HEK293 (cell line): ENCODE results near the gene MRPL18.

Experiments used
- OVOL3 ChIP-seq: fragments of 450-650 bp; formaldehyde crosslinking; IDR thresholded peaks from 2 replicates; pipeline ENCODE4 v1.5.1; 2016; ENCODE audit warnings: missing biosample characterization, missing genetic modification characterization
- TRIM28 ChIP-seq: IDR thresholded peaks from 2 replicates; pipeline ENCODE4 v1.6.1; 2011; ENCODE audit warnings: low read length, control low read depth, borderline replicate concordance
- ZFHX2 ChIP-seq: fragments of 450-650 bp; formaldehyde crosslinking; conservative IDR thresholded peaks from 2 replicates; pipeline ENCODE4 v1.5.1; 2016; ENCODE audit warnings: missing biosample characterization, missing genetic modification characterization
- ZFP3 ChIP-seq: fragments of 450-650 bp; formaldehyde crosslinking; IDR thresholded peaks from 2 replicates; pipeline ENCODE4 v1.5.1; 2016; ENCODE audit warnings: low read depth, missing biosample characterization, missing genetic modification characterization
- ZNF202 ChIP-seq: fragments of 450-650 bp; formaldehyde crosslinking; IDR thresholded peaks from 2 replicates; pipeline ENCODE4 v1.5.1; 2016; ENCODE audit warnings: missing biosample characterization, missing genetic modification characterization, borderline replicate concordance
- ZNF239 ChIP-seq: fragments of 450-650 bp; formaldehyde crosslinking; IDR thresholded peaks from 2 replicates; pipeline ENCODE4 v1.5.1; 2016; ENCODE audit warnings: missing biosample characterization, missing genetic modification characterization
- ZNF341 ChIP-seq: fragments of 450-650 bp; formaldehyde crosslinking; IDR thresholded peaks from 2 replicates; pipeline ENCODE4; 2016; ENCODE audit warnings: low read depth, missing biosample characterization, missing genetic modification characterization
- ZNF423 ChIP-seq: fragments of 450-650 bp; formaldehyde crosslinking; IDR thresholded peaks from 2 replicates; pipeline ENCODE4 v1.5.1; 2016; ENCODE audit warnings: missing biosample characterization, missing genetic modification characterization
- ZNF501 ChIP-seq: fragments of 450-650 bp; formaldehyde crosslinking; IDR thresholded peaks from 2 replicates; pipeline ENCODE4 v1.5.1; 2016; ENCODE audit warnings: missing biosample characterization, missing genetic modification characterization
- ZNF621 ChIP-seq: fragments of 450-650 bp; formaldehyde crosslinking; IDR thresholded peaks from 2 replicates; pipeline ENCODE4 v1.5.1; 2017; ENCODE audit warnings: missing biosample characterization, missing genetic modification characterization
- ZNF623 ChIP-seq: fragments of 450-650 bp; formaldehyde crosslinking; IDR thresholded peaks from 2 replicates; pipeline ENCODE4 v1.5.1; 2016; ENCODE audit warnings: missing biosample characterization, missing genetic modification characterization
- ZNF624 ChIP-seq: fragments of 450-650 bp; formaldehyde crosslinking; IDR thresholded peaks from 2 replicates; pipeline ENCODE4 v1.5.1; 2017; ENCODE audit warnings: missing biosample characterization, missing genetic modification characterization
- ZNF664 ChIP-seq: fragments of 450-650 bp; formaldehyde crosslinking; IDR thresholded peaks from 2 replicates; pipeline ENCODE4 v1.5.1; 2016; ENCODE audit warnings: missing biosample characterization, missing genetic modification characterization
- ZNF792 ChIP-seq: fragments of 450-650 bp; formaldehyde crosslinking; IDR thresholded peaks from 2 replicates; pipeline ENCODE4 v1.5.1; 2016; ENCODE audit warnings: missing biosample characterization, missing genetic modification characterization
- ZNF843 ChIP-seq: fragments of 450-650 bp; formaldehyde crosslinking; IDR thresholded peaks from 2 replicates; pipeline ENCODE4 v1.5.1; 2016; ENCODE audit warnings: missing biosample characterization, missing genetic modification characterization
- TF ChIP-seq, protein P1 (sequence below): fragments of 450-650 bp; formaldehyde crosslinking; IDR thresholded peaks from 2 replicates; pipeline ENCODE4 v1.5.1; 2017; ENCODE audit warnings: missing biosample characterization, missing genetic modification characterization
- TF ChIP-seq, protein P2 (sequence below): fragments of 450-650 bp; formaldehyde crosslinking; IDR thresholded peaks from 2 replicates; pipeline ENCODE4 v1.5.1; 2016; ENCODE audit warnings: missing biosample characterization, missing genetic modification characterization
- TF ChIP-seq, protein P3 (sequence below): fragments of 450-650 bp; formaldehyde crosslinking; IDR thresholded peaks from 2 replicates; pipeline ENCODE4 v1.5.1; 2016; ENCODE audit warnings: missing biosample characterization, missing genetic modification characterization
- TF ChIP-seq, protein P4 (sequence below): fragments of 450-650 bp; formaldehyde crosslinking; IDR thresholded peaks from 2 replicates; pipeline ENCODE4 v1.5.1; 2016; ENCODE audit warnings: missing biosample characterization, missing genetic modification characterization
- TF ChIP-seq, protein P5 (sequence below): fragments of 450-650 bp; formaldehyde crosslinking; IDR thresholded peaks from 2 replicates; pipeline ENCODE4 v1.5.1; 2017; ENCODE audit warnings: missing biosample characterization, missing genetic modification characterization
- TF ChIP-seq, protein P6 (sequence below): fragments of 450-650 bp; formaldehyde crosslinking; IDR thresholded peaks from 2 replicates; pipeline ENCODE4 v1.5.1; 2016; ENCODE audit warnings: missing biosample characterization, missing genetic modification characterization
- TF ChIP-seq, protein P7 (sequence below): fragments of 450-650 bp; formaldehyde crosslinking; IDR thresholded peaks from 2 replicates; pipeline ENCODE4 v1.5.1; 2017; ENCODE audit warnings: missing biosample characterization, missing genetic modification characterization

Gene MRPL18

DNA sequence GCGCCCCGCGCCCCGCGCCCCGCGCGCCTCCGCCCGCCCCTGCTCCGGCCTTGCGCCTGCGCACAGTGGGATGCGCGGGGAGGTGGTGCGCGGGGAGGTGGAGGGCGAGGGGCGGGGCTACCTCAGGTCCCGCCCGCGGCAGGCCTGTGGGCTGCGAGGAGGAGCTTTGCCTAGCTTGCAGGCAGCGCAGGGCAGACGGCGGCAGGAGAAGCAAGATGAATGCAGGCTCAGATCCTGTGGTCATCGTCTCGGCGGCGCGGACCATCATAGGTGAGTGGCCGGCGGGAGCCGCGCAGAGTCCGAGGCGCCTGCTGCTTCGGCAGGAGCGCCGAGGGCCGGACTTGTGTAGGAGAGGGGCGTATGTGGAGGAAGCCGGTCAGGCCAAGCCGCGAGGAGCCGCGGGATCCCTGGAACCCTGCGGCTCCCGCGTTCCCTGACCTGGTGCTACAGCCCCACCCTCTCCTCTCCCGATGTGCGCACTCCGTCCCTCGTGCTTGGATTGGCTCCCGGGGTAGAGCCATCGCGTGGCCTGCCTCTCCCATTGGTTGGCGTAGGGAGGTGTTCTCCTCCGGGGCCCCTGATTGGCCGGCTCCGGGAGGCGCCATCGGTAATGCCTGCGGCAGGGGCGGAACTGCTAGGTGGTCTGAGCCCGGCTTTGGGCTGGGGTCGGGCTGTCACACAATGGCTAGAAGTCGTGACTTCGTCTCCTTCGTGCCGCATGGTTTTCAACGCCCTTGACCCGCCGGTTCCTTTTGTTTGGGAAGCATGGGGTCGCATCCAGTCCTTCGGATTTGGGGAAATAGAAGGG is 28.2 kb upstream of the MRPL18 start, which contains the start of gene ACAT2 (continued):
- TF ChIP-seq, protein P1, sequence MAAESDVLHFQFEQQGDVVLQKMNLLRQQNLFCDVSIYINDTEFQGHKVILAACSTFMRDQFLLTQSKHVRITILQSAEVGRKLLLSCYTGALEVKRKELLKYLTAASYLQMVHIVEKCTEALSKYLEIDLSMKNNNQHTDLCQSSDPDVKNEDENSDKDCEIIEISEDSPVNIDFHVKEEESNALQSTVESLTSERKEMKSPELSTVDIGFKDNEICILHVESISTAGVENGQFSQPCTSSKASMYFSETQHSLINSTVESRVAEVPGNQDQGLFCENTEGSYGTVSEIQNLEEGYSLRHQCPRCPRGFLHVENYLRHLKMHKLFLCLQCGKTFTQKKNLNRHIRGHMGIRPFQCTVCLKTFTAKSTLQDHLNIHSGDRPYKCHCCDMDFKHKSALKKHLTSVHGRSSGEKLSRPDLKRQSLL, result no peak
- TF ChIP-seq TRIM28 (peak; percentile 22; the same call in 1 of the 2 replicates), ZNF423 (tag by site-specific recombination) (no peak), ZNF664 (tag by site-specific recombination) (no peak), ZNF202 (tag by site-specific recombination) (no peak), OVOL3 (peak; percentile 77; the same call in 1 of the 2 replicates), ZFHX2 (tag by site-specific recombination) (peak; percentile 41; the same call in 1 of the 2 replicates), ZNF341 (tag by site-specific recombination) (peak; percentile 55), ZNF621 (tag by site-specific recombination) (no peak), ZFP3 (tag by site-specific recombination) (no peak), ZNF843 (tag by site-specific recombination) (peak; percentile 85), ZNF624 (no peak), ZNF501 (tag by site-specific recombination) (peak; percentile 99), ZNF623 (tag by site-specific recombination) (no peak), ZNF239 (tag by site-specific recombination) (no peak), ZNF792 (tag by site-specific recombination) (0 out of 2 replicates have a peak, but pooled peaks have one; percentile 22)
- TF ChIP-seq, protein P2, sequence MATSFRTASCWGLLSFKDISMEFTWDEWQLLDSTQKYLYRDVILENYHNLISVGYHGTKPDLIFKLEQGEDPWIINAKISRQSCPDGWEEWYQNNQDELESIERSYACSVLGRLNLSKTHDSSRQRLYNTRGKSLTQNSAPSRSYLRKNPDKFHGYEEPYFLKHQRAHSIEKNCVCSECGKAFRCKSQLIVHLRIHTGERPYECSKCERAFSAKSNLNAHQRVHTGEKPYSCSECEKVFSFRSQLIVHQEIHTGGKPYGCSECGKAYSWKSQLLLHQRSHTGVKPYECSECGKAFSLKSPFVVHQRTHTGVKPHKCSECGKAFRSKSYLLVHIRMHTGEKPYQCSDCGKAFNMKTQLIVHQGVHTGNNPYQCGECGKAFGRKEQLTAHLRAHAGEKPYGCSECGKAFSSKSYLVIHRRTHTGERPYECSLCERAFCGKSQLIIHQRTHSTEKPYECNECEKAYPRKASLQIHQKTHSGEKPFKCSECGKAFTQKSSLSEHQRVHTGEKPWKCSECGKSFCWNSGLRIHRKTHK (tag by site-specific recombination), result no peak
- TF ChIP-seq, protein P3, sequence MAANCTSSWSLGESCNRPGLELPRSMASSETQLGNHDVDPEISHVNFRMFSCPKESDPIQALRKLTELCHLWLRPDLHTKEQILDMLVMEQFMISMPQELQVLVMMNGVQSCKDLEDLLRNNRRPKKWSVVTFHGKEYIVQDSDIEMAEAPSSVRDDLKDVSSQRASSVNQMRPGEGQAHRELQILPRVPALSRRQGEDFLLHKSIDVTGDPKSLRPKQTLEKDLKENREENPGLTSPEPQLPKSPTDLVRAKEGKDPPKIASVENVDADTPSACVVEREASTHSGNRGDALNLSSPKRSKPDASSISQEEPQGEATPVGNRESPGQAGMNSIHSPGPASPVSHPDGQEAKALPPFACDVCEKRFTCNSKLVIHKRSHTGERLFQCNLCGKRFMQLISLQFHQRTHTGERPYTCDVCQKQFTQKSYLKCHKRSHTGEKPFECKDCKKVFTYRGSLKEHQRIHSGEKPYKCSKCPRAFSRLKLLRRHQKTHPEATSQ, result 0 out of 2 replicates have a peak, but pooled peaks have one; percentile 66
- TF ChIP-seq, protein P4, sequence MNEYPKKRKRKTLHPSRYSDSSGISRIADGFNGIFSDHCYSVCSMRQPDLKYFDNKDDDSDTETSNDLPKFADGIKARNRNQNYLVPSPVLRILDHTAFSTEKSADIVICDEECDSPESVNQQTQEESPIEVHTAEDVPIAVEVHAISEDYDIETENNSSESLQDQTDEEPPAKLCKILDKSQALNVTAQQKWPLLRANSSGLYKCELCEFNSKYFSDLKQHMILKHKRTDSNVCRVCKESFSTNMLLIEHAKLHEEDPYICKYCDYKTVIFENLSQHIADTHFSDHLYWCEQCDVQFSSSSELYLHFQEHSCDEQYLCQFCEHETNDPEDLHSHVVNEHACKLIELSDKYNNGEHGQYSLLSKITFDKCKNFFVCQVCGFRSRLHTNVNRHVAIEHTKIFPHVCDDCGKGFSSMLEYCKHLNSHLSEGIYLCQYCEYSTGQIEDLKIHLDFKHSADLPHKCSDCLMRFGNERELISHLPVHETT (tag by site-specific recombination), result peak; percentile 65
- TF ChIP-seq, protein P5, sequence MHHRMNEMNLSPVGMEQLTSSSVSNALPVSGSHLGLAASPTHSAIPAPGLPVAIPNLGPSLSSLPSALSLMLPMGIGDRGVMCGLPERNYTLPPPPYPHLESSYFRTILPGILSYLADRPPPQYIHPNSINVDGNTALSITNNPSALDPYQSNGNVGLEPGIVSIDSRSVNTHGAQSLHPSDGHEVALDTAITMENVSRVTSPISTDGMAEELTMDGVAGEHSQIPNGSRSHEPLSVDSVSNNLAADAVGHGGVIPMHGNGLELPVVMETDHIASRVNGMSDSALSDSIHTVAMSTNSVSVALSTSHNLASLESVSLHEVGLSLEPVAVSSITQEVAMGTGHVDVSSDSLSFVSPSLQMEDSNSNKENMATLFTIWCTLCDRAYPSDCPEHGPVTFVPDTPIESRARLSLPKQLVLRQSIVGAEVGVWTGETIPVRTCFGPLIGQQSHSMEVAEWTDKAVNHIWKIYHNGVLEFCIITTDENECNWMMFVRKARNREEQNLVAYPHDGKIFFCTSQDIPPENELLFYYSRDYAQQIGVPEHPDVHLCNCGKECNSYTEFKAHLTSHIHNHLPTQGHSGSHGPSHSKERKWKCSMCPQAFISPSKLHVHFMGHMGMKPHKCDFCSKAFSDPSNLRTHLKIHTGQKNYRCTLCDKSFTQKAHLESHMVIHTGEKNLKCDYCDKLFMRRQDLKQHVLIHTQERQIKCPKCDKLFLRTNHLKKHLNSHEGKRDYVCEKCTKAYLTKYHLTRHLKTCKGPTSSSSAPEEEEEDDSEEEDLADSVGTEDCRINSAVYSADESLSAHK (tag by site-specific recombination), result peak; percentile 28; the same call in 1 of the 2 replicates
- TF ChIP-seq, protein P6, sequence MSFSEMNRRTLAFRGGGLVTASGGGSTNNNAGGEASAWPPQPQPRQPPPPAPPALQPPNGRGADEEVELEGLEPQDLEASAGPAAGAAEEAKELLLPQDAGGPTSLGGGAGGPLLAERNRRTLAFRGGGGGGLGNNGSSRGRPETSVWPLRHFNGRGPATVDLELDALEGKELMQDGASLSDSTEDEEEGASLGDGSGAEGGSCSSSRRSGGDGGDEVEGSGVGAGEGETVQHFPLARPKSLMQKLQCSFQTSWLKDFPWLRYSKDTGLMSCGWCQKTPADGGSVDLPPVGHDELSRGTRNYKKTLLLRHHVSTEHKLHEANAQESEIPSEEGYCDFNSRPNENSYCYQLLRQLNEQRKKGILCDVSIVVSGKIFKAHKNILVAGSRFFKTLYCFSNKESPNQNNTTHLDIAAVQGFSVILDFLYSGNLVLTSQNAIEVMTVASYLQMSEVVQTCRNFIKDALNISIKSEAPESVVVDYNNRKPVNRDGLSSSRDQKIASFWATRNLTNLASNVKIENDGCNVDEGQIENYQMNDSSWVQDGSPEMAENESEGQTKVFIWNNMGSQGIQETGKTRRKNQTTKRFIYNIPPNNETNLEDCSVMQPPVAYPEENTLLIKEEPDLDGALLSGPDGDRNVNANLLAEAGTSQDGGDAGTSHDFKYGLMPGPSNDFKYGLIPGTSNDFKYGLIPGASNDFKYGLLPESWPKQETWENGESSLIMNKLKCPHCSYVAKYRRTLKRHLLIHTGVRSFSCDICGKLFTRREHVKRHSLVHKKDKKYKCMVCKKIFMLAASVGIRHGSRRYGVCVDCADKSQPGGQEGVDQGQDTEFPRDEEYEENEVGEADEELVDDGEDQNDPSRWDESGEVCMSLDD (tag by site-specific recombination), result no peak
- TF ChIP-seq, protein P7, sequence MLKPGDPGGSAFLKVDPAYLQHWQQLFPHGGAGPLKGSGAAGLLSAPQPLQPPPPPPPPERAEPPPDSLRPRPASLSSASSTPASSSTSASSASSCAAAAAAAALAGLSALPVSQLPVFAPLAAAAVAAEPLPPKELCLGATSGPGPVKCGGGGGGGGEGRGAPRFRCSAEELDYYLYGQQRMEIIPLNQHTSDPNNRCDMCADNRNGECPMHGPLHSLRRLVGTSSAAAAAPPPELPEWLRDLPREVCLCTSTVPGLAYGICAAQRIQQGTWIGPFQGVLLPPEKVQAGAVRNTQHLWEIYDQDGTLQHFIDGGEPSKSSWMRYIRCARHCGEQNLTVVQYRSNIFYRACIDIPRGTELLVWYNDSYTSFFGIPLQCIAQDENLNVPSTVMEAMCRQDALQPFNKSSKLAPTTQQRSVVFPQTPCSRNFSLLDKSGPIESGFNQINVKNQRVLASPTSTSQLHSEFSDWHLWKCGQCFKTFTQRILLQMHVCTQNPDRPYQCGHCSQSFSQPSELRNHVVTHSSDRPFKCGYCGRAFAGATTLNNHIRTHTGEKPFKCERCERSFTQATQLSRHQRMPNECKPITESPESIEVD, result no peak
